GM18858 (cell line): ENCODE data around the gene KDELR3.

Experiments used
- ATAC-seq: cut with Tn5 transposase; IDR thresholded peaks from one replicate; pipeline ENCODE4 v1.9.1; 2021; ENCODE audit not compliant: unreplicated experiment

Gene KDELR3

DNA sequence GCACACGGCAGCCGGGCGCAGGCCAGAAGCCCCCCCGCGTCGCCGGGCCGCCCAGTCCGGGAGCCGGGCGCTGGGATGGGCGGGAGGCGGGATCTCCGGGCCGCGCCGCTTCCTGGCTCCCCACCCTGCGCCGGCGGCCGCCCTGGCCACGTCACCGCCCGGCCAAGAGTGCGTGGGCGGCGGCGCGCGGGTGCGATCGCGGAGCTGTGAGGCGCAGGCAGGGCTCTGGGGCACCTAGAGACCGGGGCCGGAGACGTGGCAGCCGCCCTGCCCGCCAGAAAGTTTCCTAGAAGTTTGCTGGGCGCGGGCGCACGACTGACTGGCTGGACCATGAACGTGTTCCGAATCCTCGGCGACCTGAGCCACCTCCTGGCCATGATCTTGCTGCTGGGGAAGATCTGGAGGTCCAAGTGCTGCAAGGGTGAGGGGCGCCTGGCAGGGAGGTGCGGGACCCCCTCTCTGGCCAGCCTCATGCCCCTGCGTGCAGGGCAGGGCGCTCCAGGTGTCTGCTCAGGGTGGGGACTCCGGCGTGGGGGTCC lies at the start of gene KDELR3:
KDELR3 (plus strand) TSS at position 193 of the 539 bp plus-strand sequence; CDS start at position 331, 138 bp downstream.
- ATAC-seq = no peak

GRCh38 chr22:38418589-38418988 lies 49.3 kb upstream of the KDELR3 start:
- no peak for ATAC-seq

- ATAC-seq = no peak
Measured at GRCh38 chr22:38419121-38419857, 48.6 kb upstream of the KDELR3 start.

- ATAC-seq = no peak
Measured at GRCh38 chr22:38419858-38420160, 48.1 kb upstream of the KDELR3 start.

- no peak for ATAC-seq
Measured at GRCh38 chr22:38420734-38421133, 47.2 kb upstream of the KDELR3 start.

DNA sequence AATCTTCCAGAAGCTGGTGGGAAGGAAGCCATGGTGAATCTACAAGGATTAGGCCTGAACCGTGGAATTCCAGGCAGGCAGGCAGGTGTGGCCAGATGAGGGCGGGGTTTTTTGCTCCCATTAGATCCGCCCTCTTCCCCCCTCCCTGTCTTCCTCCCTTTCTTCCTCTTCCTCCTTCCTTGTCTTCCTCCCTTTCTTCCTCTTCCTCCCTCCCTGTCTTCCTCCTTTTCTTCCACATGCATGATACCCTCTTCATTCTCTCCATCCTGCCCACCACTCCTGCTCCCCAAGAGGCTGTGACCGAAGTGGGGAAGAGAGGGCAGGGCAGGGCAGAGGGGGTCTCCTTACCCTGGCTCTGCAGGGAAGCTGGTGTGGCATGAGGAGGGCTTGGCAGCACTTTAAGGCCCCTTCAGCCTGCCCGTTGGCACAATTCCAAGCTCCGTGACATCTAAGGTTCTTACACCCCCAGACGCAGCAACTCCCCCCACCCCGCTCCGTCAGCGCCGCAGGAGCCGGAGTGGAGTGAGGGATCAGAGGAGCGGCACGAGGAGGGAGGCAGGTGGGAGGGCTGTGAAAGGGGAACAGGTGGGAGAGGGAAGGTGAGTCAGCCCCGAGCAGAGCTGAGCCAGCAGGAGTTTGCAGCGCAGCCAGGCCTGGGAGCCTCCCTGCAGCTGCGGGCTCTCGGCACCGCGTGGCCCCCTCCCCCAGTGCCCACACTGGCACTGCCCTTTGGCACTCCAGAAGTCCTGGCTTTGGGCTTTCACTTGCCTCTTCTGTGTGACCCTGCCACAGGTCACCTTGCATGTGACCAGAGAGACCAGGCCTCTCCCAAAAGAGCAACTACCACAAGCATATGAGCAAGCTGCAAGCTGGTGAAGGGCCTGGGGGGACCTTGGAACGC lies 45.0 kb upstream of the KDELR3 start:
- ATAC-seq = no peak

DNA sequence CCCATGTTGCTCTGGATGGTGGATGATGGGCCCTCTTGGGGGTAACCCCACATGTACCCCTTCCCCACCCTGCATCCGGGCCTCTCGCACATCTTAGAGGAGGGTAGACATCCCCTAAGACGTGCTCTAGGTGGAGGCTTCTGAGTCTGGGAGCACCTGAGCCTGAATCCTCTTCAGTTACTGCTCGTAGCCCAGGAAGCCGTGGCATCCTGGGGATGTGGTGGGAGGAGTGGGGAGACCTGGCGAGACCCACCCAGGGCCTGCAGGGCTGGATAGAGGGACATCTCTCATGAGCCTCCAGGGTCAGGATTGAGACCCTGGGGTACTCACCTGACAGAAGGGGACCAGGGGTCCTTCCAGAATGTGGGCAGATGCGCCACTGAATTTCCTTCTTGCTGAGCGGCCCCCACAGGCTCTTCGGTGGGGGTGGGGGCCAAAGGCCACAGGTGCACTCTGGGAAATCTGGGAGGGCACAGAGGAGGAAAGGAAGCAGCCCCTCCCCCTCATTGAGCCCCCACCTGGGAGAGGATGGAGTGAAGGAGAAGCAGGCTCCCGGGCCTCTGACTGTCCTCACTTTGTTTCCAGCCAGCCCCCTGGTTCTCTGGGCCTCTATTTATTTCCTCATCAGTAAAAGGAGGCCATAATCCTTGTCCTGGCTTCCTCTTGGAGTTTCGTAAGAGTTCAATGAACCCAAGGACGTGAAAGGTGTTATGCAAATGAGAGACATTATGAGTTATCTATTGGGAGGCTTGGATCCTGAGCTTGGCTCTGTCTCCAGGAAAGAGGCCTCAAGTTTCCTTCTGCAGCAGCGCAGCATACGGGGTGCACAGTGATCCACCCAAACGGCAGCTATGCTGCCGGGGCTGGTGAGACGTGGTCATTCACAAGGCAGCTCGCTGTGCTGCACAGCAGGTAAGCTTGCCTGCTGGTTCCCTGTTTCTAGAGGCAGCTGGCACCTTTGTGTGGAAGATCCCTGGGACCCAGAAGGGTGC lies 44.1 kb upstream of the KDELR3 start:
- ATAC-seq = no peak

DNA sequence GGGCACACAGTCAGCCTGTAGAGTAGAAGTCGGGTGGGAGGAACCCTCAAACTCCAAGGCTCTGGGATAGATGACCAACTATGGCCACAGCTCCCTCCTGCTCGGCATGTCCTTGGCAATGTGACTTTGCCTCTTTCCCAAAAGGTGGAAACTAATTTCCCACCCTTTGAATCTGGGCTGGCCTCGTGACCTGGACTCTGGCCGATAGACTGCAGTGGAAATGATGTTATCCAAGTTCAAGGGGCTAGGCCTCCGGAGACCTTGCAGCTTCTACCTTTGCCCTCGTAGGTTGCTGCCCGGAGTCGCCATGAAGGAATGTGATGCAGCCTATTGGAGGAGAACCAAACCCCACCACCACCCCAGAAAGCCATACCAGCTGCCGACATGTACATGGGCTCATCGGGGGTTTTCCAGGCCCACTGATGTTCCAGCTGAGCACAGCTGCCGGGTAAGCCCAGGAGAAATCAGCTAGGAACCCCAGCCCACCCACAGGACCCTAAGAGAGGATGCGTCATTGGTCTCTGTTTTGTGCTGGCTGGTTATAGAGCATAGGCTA lies 43.3 kb upstream of the KDELR3 start:
- no peak for ATAC-seq

GRCh38 chr22:38426628-38427027 lies 41.3 kb upstream of the KDELR3 start:
- ATAC-seq = no peak

- no peak for ATAC-seq
Measured at GRCh38 chr22:38427465-38427864, 40.4 kb upstream of the KDELR3 start.

GRCh38 chr22:38427940-38428339 lies 40.0 kb upstream of the KDELR3 start:
- no peak for ATAC-seq

DNA sequence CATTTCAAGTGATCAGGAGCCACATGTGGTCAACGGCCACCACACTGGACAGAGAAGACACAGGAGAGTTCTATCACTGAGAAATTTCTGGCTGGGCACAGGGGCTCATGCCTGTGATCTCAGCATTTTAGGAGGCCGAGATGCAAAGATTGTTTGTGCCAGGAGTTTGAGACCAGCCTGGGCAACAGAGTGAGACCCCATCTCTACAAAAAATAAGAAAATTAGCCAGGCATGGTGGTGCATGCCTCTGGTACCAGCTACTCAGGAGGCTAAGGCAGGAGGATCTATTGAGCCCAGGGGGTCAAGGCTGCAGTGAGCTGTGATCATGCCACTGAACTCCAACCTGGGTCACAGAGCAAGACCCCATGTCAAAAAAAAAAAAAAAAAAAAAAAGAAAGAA lies 39.2 kb upstream of the KDELR3 start:
- no peak for ATAC-seq

DNA sequence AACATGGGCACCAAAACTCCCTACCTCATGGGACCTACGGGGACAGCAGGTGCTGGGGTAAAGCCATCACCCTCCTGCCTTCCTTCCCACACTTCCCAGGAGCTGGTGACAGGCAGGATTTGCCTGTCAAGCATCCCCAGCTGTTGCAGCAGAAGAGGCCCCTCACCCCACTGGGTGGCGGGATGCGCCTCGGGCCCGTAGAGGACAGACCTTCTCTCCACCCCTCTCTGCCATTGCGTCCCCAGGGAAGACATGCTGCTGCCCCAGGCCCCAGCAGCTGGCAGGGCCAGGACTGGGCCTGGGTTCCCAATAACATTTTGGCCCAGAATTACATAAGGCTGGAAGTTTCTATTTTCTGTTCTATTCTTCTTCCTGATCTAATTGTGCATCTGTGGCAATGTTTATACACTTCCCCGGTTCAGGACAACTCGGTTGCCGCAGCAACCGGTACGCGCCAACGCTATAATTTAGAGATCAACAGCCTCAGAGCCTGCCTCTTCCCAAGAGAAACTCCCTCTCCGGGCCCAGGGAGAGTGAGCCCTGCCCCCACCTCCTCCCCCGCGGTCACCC lies 38.3 kb upstream of the KDELR3 start:
- ATAC-seq = no peak

- no peak for ATAC-seq
Measured at GRCh38 chr22:38431266-38432010, 36.5 kb upstream of the KDELR3 start.

GRCh38 chr22:38432264-38432663 lies 35.6 kb upstream of the KDELR3 start:
- ATAC-seq = no peak

DNA sequence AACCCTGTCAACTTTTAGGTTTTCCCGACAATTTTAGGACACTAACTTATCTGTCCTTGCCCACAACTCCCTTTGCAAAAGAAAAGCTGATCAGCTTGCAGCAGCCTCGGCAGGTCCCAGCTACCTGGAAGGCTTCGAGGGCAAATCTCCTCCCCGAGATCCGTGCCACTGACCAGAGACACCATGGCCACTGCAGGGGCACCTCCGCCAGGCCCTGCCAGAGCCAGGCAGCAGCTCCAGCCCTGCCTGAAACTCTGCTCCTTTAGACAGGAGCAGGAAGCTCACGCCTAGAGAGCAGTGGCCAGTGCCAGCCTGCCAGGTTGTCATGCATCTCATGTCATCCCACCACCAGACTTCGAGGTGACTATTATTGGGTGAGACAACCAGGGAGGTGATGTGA lies 34.0 kb upstream of the KDELR3 start:
- ATAC-seq = no peak

DNA sequence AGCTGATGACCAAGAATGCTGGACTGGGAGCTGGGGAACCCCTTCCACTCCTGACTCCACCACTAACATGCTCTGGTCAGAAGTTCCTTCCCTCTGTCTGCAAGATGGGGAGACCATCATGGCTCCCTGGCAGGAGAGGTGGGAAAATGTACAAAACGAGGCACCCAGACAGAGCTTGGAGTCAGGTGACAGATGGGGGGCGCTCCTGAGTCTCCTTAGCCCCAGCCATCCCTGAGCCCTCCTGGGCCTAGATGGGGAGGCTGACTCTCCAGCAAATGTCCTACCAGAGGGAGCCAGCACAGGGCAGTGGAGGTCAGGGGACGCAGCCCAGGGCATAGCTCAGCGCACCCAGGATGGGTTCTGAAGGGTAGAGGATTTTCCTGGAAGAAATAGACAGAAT lies 32.9 kb upstream of the KDELR3 start:
- no peak for ATAC-seq

DNA sequence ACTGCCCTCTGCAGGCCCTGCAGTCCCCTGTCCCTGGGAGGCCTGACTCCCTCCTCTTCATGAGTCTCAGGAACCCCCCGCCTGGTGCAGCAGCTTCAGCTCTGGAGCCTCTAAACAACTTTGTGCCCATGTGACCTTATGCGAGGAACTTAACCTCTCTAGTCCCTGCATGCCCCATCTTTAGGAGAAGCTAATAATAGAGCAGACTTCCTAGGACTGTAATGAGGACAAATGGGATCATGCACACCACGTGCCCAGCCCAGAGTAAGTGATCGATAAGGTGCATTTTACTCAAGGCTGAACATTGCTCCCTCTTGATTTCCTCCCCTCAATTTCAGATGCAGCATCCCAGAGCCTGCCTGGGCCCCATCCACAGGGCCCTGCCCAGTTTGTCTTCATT lies 31.9 kb upstream of the KDELR3 start:
- no peak for ATAC-seq

- no peak for ATAC-seq
Measured at GRCh38 chr22:38436629-38437395, 31.1 kb upstream of the KDELR3 start.
